Loucy (cell line): ENCODE measurements around the gene STARD8.

Source experiments
- H2AFZ ChIP-seq: fragments of 200-600 bp; sonication (generic); 2 replicates; pipeline ENCODE4 v1.6.0; 2016; ENCODE audit warnings: antibody characterized with exemption, mild to moderate bottlenecking, low read length, moderate library complexity
- H3F3A ChIP-seq: fragments of 200-600 bp; 2 replicates; pipeline ENCODE4 v1.6.0; 2016; ENCODE audit warnings: antibody characterized with exemption, low read depth, mild to moderate bottlenecking
- H3K27me3 ChIP-seq: fragments of 200-600 bp; sonication (generic); 2 replicates; pipeline ENCODE4 v1.6.1; 2014; ENCODE audit warnings: low read length, mild to moderate bottlenecking; ENCODE audit not compliant: insufficient read depth, poor library complexity, severe bottlenecking
- H3K36me3 ChIP-seq: fragments of 200-600 bp; sonication (generic); 2 replicates; pipeline ENCODE4 v1.6.1; 2016; ENCODE audit warnings: low read length; ENCODE audit not compliant: insufficient read depth
- H3K4me1 ChIP-seq: fragments of 200-600 bp; sonication (generic); 2 replicates; pipeline ENCODE4 v1.5.1; 2014; ENCODE audit warnings: low read length, mild to moderate bottlenecking; ENCODE audit not compliant: insufficient read depth, poor library complexity, severe bottlenecking
- H3K4me2 ChIP-seq: fragments of 200-600 bp; sonication (generic); 2 replicates; pipeline ENCODE4 v1.6.0; 2014; ENCODE audit warnings: antibody characterized with exemption, low read length, low read depth, mild to moderate bottlenecking; ENCODE audit not compliant: poor library complexity, severe bottlenecking
- H3K4me3 ChIP-seq: fragments of 200-600 bp; sonication (generic); 2 replicates; pipeline ENCODE4 v1.5.1; 2014; ENCODE audit warnings: low read length, mild to moderate bottlenecking, mixed read lengths; ENCODE audit not compliant: poor library complexity, severe bottlenecking
- H3K79me2 ChIP-seq: fragments of 200-600 bp; sonication (generic); 2 replicates; pipeline ENCODE4 v1.6.1; 2014; ENCODE audit warnings: low read length; ENCODE audit not compliant: insufficient read depth
- H3K9ac ChIP-seq: fragments of 200-600 bp; sonication (generic); 2 replicates; pipeline ENCODE4 v1.6.0; 2014; ENCODE audit warnings: mild to moderate bottlenecking, low read depth, low read length, moderate library complexity; ENCODE audit not compliant: poor library complexity, severe bottlenecking
- H3K9me2 ChIP-seq: fragments of 200-600 bp; sonication (generic); replicated peaks from 2 replicates; pipeline ENCODE4 v1.6.1; 2016; ENCODE audit warnings: low read depth, low read length, mixed read lengths
- H3K9me3 ChIP-seq: fragments of 200-600 bp; sonication (generic); 2 replicates; pipeline ENCODE4 v1.6.1; 2014; ENCODE audit warnings: mild to moderate bottlenecking, antibody characterized with exemption, low read length, low read depth; ENCODE audit not compliant: insufficient read depth
- H4K20me1 ChIP-seq: fragments of 200-600 bp; sonication (generic); 2 replicates; pipeline ENCODE4 v1.6.0; 2014; ENCODE audit warnings: antibody characterized with exemption, low read length, mild to moderate bottlenecking; ENCODE audit not compliant: insufficient read depth, poor library complexity, severe bottlenecking
- EZH2phosphoT487 ChIP-seq: fragments of 200-600 bp; IDR thresholded peaks from 2 replicates; pipeline ENCODE4 v1.6.1; 2018; ENCODE audit warnings: antibody characterized with exemption, mild to moderate bottlenecking, moderate library complexity, borderline replicate concordance
- TF ChIP-seq, protein P1 (sequence below): fragments of 200-600 bp; sonication (generic); conservative IDR thresholded peaks from 2 replicates; pipeline ENCODE4 v1.5.1; 2014; ENCODE audit warnings: mild to moderate bottlenecking, antibody characterized with exemption, low read length

Gene STARD8

DNA sequence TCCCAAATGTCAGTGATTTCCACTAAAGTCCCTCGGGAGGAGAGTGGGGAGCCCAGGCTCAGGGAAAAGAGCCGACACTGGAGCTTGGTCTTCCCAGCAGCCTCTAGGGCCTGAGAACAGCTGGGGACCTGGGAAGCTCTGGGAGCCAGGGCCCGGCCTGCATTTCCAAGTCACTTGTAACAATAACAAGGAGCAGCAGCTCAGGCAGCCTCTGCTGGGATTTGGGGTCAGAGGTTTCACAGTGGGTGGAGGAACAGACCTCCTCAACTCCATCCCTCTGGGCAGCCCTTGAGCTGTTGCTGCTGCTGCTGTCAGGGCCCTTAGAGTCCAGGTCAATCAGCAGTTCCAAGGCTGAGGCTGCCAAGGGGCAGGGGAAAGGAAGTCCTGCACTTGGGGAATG is 11.1 kb downstream of the STARD8 start:
- no peak overlapping the region for H3K4me2 ChIP-seq
- no peaks in the 10 kb centered on the region for H3F3A ChIP-seq
- H3K9ac ChIP-seq: no peak overlapping the region
- no peaks in the 10 kb centered on the region for H4K20me1 ChIP-seq
- no peaks in the 10 kb centered on the region for H3K9me2 ChIP-seq
- TF ChIP-seq, protein P1, sequence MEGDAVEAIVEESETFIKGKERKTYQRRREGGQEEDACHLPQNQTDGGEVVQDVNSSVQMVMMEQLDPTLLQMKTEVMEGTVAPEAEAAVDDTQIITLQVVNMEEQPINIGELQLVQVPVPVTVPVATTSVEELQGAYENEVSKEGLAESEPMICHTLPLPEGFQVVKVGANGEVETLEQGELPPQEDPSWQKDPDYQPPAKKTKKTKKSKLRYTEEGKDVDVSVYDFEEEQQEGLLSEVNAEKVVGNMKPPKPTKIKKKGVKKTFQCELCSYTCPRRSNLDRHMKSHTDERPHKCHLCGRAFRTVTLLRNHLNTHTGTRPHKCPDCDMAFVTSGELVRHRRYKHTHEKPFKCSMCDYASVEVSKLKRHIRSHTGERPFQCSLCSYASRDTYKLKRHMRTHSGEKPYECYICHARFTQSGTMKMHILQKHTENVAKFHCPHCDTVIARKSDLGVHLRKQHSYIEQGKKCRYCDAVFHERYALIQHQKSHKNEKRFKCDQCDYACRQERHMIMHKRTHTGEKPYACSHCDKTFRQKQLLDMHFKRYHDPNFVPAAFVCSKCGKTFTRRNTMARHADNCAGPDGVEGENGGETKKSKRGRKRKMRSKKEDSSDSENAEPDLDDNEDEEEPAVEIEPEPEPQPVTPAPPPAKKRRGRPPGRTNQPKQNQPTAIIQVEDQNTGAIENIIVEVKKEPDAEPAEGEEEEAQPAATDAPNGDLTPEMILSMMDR: no peak
- TF ChIP-seq EZH2phosphoT487: no peak
- H3K79me2 ChIP-seq: no peaks in the 10 kb centered on the region
- H3K4me3 ChIP-seq: no peak overlapping the region
- H3K4me1 ChIP-seq: no peaks in the 10 kb centered on the region
- no peaks in the 10 kb centered on the region for H3K9me3 ChIP-seq
- no peaks in the 10 kb centered on the region for H3K36me3 ChIP-seq
- no peaks in the 10 kb centered on the region for H3K27me3 ChIP-seq
- H2AFZ ChIP-seq: no peak overlapping the region

DNA sequence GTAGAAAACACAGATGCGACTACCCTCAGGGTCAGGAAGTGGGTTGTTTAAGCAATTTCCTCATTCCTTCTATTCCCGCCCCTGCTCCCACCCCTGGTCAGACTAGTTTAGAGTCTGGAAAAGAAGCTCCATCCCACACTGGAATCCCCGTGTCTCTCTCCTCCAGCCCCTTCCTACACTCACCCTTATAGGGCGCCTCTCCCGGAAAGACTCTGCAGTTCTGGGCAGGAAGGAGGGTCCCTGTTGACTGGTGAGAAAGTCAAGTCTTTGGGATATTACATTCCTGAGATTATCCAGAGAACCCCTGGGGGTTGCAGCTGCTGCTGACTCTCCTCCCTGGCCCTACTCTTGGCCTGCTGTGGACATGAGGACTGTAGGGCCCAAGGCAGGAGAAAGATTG is 11.9 kb downstream of the STARD8 start:
- Histone ChIP-seq H3K4me1 (no peaks in the 10 kb centered on the region), H2AFZ (no peak overlapping the region), H3K79me2 (no peaks in the 10 kb centered on the region), H3K4me2 (no peak overlapping the region), H3K27me3 (no peaks in the 10 kb centered on the region), H3K36me3 (no peaks in the 10 kb centered on the region), H3K4me3 (no peak overlapping the region), H4K20me1 (no peaks in the 10 kb centered on the region), H3K9ac (no peak overlapping the region), H3F3A (no peaks in the 10 kb centered on the region), H3K9me3 (no peaks in the 10 kb centered on the region), H3K9me2 (no peaks in the 10 kb centered on the region)
- TF ChIP-seq EZH2phosphoT487: no peak
- TF ChIP-seq, protein P1: no peak

DNA sequence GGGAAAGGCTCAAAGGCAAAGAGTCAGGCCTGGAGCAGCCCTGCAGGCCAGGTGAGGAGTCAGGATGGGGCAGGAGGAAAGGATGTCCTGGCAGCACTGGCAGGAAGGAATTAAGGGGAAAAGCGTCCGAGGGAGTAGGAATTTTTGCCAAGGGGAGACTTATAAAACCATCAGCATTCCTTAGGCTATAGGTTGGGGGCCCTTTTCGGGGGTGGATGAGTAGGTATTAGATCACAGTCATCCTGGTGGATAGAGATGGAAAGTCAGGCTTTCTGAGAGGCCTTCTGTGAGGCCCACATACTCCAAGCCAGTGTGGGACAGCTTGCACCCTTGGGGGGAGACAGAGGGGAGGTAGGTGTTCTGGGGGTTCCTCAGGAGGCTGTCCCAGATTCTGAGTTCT is 12.3 kb downstream of the STARD8 start:
- Histone ChIP-seq H2AFZ (no peak overlapping the region), H3K4me2 (no peak overlapping the region)
- no peak for TF ChIP-seq EZH2phosphoT487
- TF ChIP-seq, protein P1: no peak

More for the DNA sequence above, 12.3 kb downstream of the STARD8 start:
- Histone ChIP-seq H3K9ac (no peak overlapping the region), H4K20me1 (no peaks in the 10 kb centered on the region), H3K4me3 (no peak overlapping the region), H3K79me2 (no peaks in the 10 kb centered on the region), H3K9me2 (no peaks in the 10 kb centered on the region), H3K9me3 (no peaks in the 10 kb centered on the region), H3F3A (no peaks in the 10 kb centered on the region), H3K4me1 (no peaks in the 10 kb centered on the region), H3K27me3 (no peaks in the 10 kb centered on the region), H3K36me3 (no peaks in the 10 kb centered on the region)
